Measurements from ENCODE around the gene ARHGEF9. TPM values are rescaled to one million over a fixed set of nuclear protein-coding genes. Genes with fewer than 3 reads are reported as not detected.

Gene ARHGEF9
- total RNA-seq, 1 donor from 2014 or later: 10.3 TPM

GRCh38 chrX:63735882-63736281 is 49.1 kb downstream of the ARHGEF9 start:
- Histone ChIP-seq H3K4me3 (no peak overlapping the region), H3K36me3 (no peaks in the 10 kb centered on the region), H3K27me3 (no peaks in the 10 kb centered on the region), H3K9me3 (no peaks in the 10 kb centered on the region), H3K4me1 (no peaks in the 10 kb centered on the region), H3K27ac (no peak overlapping the region)
- DNase-seq (ENCODE audit: extremely low spot score in 2 of 2): no peak
- TF ChIP-seq POLR2A (IDR thresholded peaks at IDR 0.05): no peak
- no peak for TF ChIP-seq POLR2AphosphoS5 (IDR thresholded peaks at IDR 0.05; ENCODE audit: insufficient read depth in 1 of 2, low read depth in 1 of 2)
- no peak for TF ChIP-seq CTCF (IDR thresholded peaks at IDR 0.05)
- intact Hi-C loops (cut with DNase I): no loop called here

GRCh38 chrX:63720293-63720692 is 64.7 kb downstream of the ARHGEF9 start:
- Histone ChIP-seq H3K27me3 (no peaks in the 10 kb centered on the region), H3K9me3 (no peaks in the 10 kb centered on the region), H3K4me3 (no peak overlapping the region), H3K4me1 (no peaks in the 10 kb centered on the region), H3K36me3 (no peaks in the 10 kb centered on the region), H3K27ac (no peak overlapping the region)
- DNase-seq (ENCODE audit: extremely low spot score in 2 of 2): no peak
- TF ChIP-seq POLR2A (IDR thresholded peaks at IDR 0.05): no peak
- no peak for TF ChIP-seq POLR2AphosphoS5 (IDR thresholded peaks at IDR 0.05; ENCODE audit: insufficient read depth in 1 of 2, low read depth in 1 of 2)
- no peak for TF ChIP-seq CTCF (IDR thresholded peaks at IDR 0.05)
- intact Hi-C loops (cut with DNase I): no loop called here

DNA sequence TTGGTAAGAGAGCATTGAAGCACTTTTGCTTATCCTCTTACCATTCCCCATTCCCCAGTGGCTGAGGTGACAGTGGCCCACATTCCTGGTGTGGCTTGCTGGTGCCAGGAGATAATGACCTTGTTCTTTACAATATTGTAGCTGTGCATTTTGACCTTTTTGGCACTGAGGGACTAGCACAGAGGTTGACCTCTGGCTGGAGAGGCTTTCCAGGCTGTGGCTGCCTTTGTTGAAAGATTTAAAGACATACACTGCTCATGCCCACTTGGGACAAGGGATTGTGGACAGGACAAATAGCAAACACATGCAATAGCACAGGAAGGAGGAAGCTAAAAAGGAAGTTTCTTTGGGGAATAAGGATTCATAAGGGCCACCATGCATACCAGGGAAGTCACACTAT is 65.4 kb downstream of the ARHGEF9 start:
- no peaks in the 10 kb centered on the region for H3K4me1 ChIP-seq
- intact Hi-C loops (cut with DNase I): no loop called here
- no peaks in the 10 kb centered on the region for H3K9me3 ChIP-seq
- no peaks in the 10 kb centered on the region for H3K36me3 ChIP-seq
- TF ChIP-seq CTCF (IDR thresholded peaks at IDR 0.05): no peak
- TF ChIP-seq POLR2A (IDR thresholded peaks at IDR 0.05): no peak
- TF ChIP-seq POLR2AphosphoS5 (IDR thresholded peaks at IDR 0.05; ENCODE audit: insufficient read depth in 1 of 2, low read depth in 1 of 2): no peak
- DNase-seq (ENCODE audit: extremely low spot score in 2 of 2): no peak
- H3K27me3 ChIP-seq: no peaks in the 10 kb centered on the region
- H3K4me3 ChIP-seq: no peak overlapping the region
- no peak overlapping the region for H3K27ac ChIP-seq

DNA sequence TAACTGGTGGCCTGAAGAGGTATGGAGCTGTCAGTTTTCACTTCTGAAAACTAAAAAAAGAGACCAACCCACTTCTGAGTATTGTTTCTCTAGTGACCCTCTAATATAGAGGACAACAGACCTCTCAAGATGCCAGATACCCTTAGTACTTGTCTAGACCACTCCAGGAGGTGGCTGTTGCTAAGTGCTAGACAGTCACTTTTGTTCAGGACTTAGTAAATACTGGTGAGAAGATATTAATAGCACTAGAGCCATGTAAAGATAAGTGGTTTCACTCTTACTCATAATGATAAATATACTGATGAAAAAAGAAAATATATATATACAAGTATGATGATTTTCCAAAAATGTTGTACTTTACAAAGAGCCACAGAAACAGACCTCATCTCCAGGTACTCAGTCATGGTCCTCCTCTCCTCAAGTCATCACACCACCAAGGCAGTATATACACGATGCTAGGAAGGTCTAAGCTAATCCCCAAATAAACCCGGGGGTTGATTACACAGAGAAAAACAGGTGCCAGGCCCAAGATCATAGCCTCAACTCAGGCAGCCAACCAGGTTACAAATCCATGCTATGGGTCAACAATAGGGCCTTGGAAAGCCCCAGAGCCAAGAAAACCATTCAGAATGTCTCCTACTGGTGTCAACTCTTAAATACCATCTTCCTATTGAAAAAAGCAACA is 66.9 kb downstream of the ARHGEF9 start:
- no peak for DNase-seq (ENCODE audit: extremely low spot score in 2 of 2)
- Histone ChIP-seq H3K4me3 (no peak overlapping the region), H3K4me1 (no peaks in the 10 kb centered on the region), H3K27me3 (no peaks in the 10 kb centered on the region), H3K36me3 (no peaks in the 10 kb centered on the region), H3K27ac (no peak overlapping the region), H3K9me3 (no peaks in the 10 kb centered on the region)
- TF ChIP-seq POLR2AphosphoS5 (IDR thresholded peaks at IDR 0.05; ENCODE audit: insufficient read depth in 1 of 2, low read depth in 1 of 2) (no peak), POLR2A (IDR thresholded peaks at IDR 0.05) (no peak), CTCF (IDR thresholded peaks at IDR 0.05) (no peak)
- intact Hi-C loops (cut with DNase I): no loop called here

DNA sequence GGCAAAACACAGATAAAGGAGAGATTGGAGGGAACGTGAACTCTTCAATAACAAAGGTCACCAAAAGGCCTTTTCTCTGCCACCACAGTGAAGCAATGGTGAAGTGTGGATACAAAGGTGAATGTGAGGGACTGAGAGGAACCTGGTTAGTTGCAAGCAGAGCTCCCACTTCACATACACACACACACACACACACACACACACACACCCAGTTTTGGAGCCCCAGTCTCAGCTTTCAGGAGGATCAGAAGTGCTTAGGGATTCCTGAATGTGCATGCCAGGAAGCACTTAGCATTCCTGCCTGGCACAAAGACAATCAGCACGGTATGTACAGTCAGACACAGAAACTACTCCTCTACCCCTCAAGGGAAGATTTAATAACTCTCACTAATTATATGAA is 71.5 kb downstream of the ARHGEF9 start:
- no peak for DNase-seq (ENCODE audit: extremely low spot score in 2 of 2)
- Histone ChIP-seq H3K27me3 (no peaks in the 10 kb centered on the region), H3K4me3 (no peak overlapping the region), H3K27ac (no peak overlapping the region), H3K4me1 (no peaks in the 10 kb centered on the region), H3K9me3 (no peaks in the 10 kb centered on the region), H3K36me3 (no peaks in the 10 kb centered on the region)
- TF ChIP-seq CTCF (IDR thresholded peaks at IDR 0.05): no peak
- intact Hi-C loops (cut with DNase I): no loop called here

Data from vagina (tissue), 2 donors.